HUES64 (cell line): ENCODE results near the gene CIDEC.
"Not testable (repeated sequence)": the region's sequence is repeated elsewhere in the genome, so short reads cannot be mapped to it uniquely, and the experiment has no call there.

Experiments
- H3K27ac ChIP-seq: 2 replicates; pipeline ENCODE4 v1.7.0; 2013; ENCODE audit warnings: low read depth, low read length, inconsistent platforms
- H3K27me3 ChIP-seq: 2 replicates; pipeline ENCODE4 v1.6.1; 2013; ENCODE audit warnings: mild to moderate bottlenecking, low read length; ENCODE audit not compliant: insufficient read depth
- H3K36me3 ChIP-seq: 2 replicates; pipeline ENCODE4 v1.6.1; 2013; ENCODE audit warnings: mild to moderate bottlenecking, low read length; ENCODE audit not compliant: insufficient read depth
- H3K4me1 ChIP-seq: 2 replicates; pipeline ENCODE4 v1.6.1; 2013; ENCODE audit warnings: mild to moderate bottlenecking, low read length, moderate library complexity; ENCODE audit not compliant: insufficient read depth
- H3K4me3 ChIP-seq: 2 replicates; pipeline ENCODE4 v1.5.1; 2013; ENCODE audit warnings: mild to moderate bottlenecking, low read length, moderate library complexity
- H3K9ac ChIP-seq: 2 replicates; pipeline ENCODE4 v1.6.1; 2013; ENCODE audit warnings: mild to moderate bottlenecking, low read depth, low read length
- H3K9me3 ChIP-seq: 2 replicates; pipeline ENCODE4 v1.6.1; 2013; ENCODE audit warnings: low read depth, low read length; ENCODE audit not compliant: insufficient read depth
- WGBS: fragments of 150-250, 120-280 bp; methylation state at CpG from one replicate; pipeline ENCODE4 v1.1.7; 2013; ENCODE audit warnings: missing lambda C conversion rate; 5-methylcytosine and 5-hydroxymethylcytosine counted together

CIDEC gene

DNA sequence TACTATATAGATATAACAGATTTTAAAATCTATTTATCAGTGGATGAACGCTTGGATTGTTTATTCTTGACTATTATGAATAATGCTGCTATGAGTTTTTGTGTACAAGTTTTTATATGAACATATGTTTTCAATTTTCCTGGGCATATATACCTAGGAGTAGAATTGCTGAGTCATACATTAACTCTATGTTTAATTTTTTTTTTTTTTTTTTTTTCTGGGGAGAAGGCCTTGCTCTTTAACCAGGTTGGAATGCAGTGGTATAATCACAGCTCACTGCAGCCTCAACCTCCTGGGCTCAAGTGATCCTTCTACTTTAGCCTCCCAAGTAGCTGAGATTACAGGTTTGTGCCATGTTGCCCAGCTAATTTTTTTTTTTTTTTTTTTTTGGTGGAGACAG lies 9.1 kb downstream of the CIDEC start:
- H3K9ac ChIP-seq, result no peak overlapping the region
- no peaks in the 10 kb centered on the region for H3K4me1 ChIP-seq
- no peaks in the 10 kb centered on the region for H3K27me3 ChIP-seq
- no peaks in the 10 kb centered on the region for H3K36me3 ChIP-seq
- H3K9me3 ChIP-seq, result no peaks in the 10 kb centered on the region
- no peak overlapping the region for H3K27ac ChIP-seq
- no peak overlapping the region for H3K4me3 ChIP-seq
- 63% methylated on average over 1 of the region's 1 CpG for WGBS

GRCh38 chr3:9869955-9870354 lies 10.1 kb downstream of the CIDEC start:
- 90% methylated on average over 5 of the region's 5 CpGs for WGBS
- Histone ChIP-seq H3K27ac (no peak overlapping the region), H3K27me3 (no peaks in the 10 kb centered on the region), H3K9ac (no peak overlapping the region), H3K36me3 (no peaks in the 10 kb centered on the region), H3K9me3 (no peaks in the 10 kb centered on the region), H3K4me3 (no peak overlapping the region), H3K4me1 (no peaks in the 10 kb centered on the region)

GRCh38 chr3:9867106-9867505 lies 12.9 kb downstream of the CIDEC start:
- WGBS, result 94% methylated on average over 12 of the region's 12 CpGs
- H3K9me3 ChIP-seq, result no peaks in the 10 kb centered on the region
- peaks cover 11% of the 10 kb centered on the region for H3K27me3 ChIP-seq
- no peaks in the 10 kb centered on the region for H3K36me3 ChIP-seq
- no peak overlapping the region for H3K27ac ChIP-seq
- H3K4me3 ChIP-seq, result no peak overlapping the region
- H3K9ac ChIP-seq, result no peak overlapping the region
- H3K4me1 ChIP-seq, result no peaks in the 10 kb centered on the region

- Histone ChIP-seq H3K4me3 (no peak overlapping the region), H3K4me1 (no peaks in the 10 kb centered on the region), H3K27ac (no peak overlapping the region), H3K27me3 (peaks cover 16% of the 10 kb centered on the region), H3K36me3 (no peaks in the 10 kb centered on the region), H3K9ac (no peak overlapping the region), H3K9me3 (no peaks in the 10 kb centered on the region)
- 95% methylated on average over 8 of the region's 8 CpGs for WGBS
Observed at GRCh38 chr3:9866639-9867038, 13.4 kb downstream of the CIDEC start.

GRCh38 chr3:9865125-9865637 lies 14.9 kb downstream of the CIDEC start:
- H3K27me3 ChIP-seq, result peaks cover 20% of the 10 kb centered on the region
- not testable (repeated sequence) for H3K9ac ChIP-seq, H3K27ac ChIP-seq, H3K4me3 ChIP-seq, H3K9me3 ChIP-seq, H3K4me1 ChIP-seq, H3K36me3 ChIP-seq
- WGBS, result 93% methylated on average over 10 of the region's 10 CpGs

DNA sequence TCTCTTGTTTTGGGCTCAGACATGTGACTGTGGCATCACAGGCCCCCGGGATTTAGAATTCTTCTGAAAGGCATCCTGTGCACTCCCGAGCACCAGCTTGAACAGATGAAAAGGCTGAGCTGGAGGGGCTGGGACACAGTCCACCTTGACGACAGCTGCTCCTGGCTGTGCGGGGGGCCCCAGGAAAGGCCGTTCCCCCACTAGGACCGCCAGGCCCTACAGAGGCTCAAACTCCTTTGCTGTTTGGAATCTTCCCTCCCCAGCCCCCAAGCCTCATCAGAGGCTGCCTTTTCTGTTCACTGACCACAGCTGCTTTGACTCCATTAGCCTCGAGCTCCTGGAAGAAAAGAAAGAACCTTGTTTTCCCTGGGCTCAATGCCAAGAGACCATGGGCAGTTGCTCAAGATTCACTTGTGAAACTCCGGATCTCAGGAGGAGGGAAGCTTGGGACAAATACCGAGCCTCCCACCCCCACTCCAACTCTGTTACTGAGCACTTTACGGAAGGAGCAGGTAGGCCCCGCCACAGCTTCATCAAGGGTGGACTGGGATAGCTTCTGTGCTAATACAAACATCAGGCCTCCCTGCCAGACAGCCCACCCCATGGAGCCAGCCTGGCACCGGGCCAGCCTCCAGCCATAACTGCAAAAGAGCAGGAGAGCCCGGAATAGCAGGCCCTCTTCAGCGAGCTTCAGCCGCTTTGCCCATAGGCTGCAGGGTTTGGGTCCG lies 15.7 kb downstream of the CIDEC start:
- Histone ChIP-seq H3K27ac (no peak overlapping the region), H3K9me3 (no peaks in the 10 kb centered on the region), H3K4me1 (peaks cover 4% of the 10 kb centered on the region; the same call in 1 of the 2 replicates), H3K9ac (no peak overlapping the region), H3K36me3 (no peaks in the 10 kb centered on the region), H3K4me3 (no peak overlapping the region), H3K27me3 (peaks cover 20% of the 10 kb centered on the region)
- WGBS, result 87% methylated on average over 16 of the region's 16 CpGs

- Histone ChIP-seq H3K27ac (no peak overlapping the region), H3K4me1 (peaks cover 4% of the 10 kb centered on the region; the same call in 1 of the 2 replicates), H3K9ac (no peak overlapping the region), H3K36me3 (no peaks in the 10 kb centered on the region), H3K9me3 (no peaks in the 10 kb centered on the region), H3K4me3 (peak overlapping the region; percentile 50), H3K27me3 (peaks cover 20% of the 10 kb centered on the region)
- WGBS, result 75% methylated on average over 22 of the region's 22 CpGs
Observed at GRCh38 chr3:9863058-9863772, 16.8 kb downstream of the CIDEC start.

DNA sequence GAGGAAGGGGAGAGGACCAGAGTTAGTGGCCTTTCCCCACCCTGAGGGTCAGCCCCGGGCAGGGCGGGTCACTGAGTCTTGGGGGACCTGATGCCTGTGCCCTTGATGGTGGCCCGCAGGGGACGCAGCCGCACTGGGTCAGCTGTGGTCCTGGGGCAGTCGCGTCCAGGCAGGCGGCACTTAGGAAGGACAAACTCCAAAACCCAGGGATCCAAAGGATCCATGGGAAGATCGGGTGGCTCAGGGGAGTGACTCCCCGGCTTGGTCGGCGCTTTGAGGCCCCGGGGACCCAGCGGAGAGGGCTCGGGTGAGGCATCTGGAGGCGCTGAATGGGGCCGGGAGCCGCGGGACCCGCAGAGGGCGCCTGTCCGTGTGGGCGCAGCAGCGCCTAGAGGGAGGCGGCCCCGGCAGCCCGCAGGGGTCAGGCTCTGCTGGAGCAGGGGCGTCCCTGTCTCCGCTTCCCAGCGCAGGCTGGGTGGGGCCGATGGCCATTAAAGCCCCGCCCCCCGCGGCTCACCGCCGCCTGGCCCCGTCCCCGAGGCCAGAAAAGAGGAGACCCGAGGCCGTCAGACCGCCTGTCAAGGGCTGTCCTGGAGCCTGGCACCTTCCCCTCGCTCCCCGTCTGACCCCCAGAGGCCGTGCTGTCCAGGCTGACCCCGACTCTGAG lies 17.5 kb downstream of the CIDEC start:
- WGBS, result 9% methylated on average over 45 of the region's 45 CpGs
- Histone ChIP-seq H3K27ac (no peak overlapping the region), H3K4me1 (peaks cover 4% of the 10 kb centered on the region; the same call in 1 of the 2 replicates), H3K9me3 (no peaks in the 10 kb centered on the region), H3K36me3 (no peaks in the 10 kb centered on the region), H3K9ac (peak overlapping the region; percentile 35; the same call in 1 of the 2 replicates), H3K4me3 (peak overlapping the region; percentile 50), H3K27me3 (peaks cover 20% of the 10 kb centered on the region)

DNA sequence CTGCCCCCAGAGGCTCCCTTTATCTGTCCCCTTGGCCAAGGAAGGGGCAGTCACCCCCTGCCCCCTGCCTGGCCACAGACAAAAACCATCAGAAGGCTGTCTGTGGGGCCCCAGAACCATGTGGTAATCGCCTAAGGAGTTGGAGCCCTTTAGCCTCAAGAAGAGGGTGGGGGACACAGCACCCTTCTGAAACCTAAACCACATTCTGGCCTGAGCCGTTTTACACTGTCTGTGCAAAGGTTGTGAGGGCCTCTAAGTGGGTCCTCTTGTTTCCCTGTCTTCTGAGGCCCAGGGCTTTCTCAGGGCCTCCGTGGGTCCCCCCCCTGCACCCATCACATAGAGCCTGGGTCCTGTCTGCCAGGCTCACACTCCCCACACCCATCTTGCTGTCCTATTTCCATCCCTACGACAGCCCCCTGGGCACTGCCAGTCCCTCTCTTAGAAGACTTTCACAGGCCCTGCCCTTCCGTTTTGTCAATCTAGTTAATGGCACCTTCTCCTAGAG lies 18.4 kb downstream of the CIDEC start:
- no peaks in the 10 kb centered on the region for H3K9me3 ChIP-seq
- no peak overlapping the region for H3K27ac ChIP-seq
- no peak overlapping the region for H3K4me3 ChIP-seq
- H3K4me1 ChIP-seq, result peaks cover 4% of the 10 kb centered on the region; the same call in 1 of the 2 replicates
- peaks cover 20% of the 10 kb centered on the region for H3K27me3 ChIP-seq
- no peak overlapping the region for H3K9ac ChIP-seq
- H3K36me3 ChIP-seq, result no peaks in the 10 kb centered on the region
- 88% methylated on average over 5 of the region's 5 CpGs for WGBS

DNA sequence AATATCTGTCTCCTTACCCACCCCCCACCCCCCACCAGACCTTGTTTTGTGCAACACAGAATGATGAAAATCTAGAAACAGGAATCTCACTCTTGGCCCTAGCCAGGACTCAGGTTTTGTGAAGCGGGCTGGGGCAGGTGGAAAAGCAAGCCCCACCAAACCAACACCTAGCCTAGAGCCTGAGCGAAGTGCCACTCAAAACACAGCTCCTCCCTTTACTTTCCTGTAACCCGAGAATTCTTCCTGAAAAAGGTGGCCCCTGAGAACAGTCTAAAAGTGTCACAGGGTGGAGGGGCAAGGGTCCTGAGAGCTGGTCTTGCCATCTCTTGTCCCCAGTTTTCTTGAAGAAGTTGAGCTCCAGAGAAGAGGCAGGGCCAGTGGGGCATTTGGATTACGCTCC lies 18.9 kb downstream of the CIDEC start:
- Histone ChIP-seq H3K4me3 (no peak overlapping the region), H3K27ac (no peak overlapping the region), H3K27me3 (peaks cover 20% of the 10 kb centered on the region), H3K4me1 (peaks cover 4% of the 10 kb centered on the region; the same call in 1 of the 2 replicates), H3K36me3 (no peaks in the 10 kb centered on the region), H3K9ac (no peak overlapping the region), H3K9me3 (no peaks in the 10 kb centered on the region)
- 85% methylated on average over 4 of the region's 4 CpGs for WGBS

DNA sequence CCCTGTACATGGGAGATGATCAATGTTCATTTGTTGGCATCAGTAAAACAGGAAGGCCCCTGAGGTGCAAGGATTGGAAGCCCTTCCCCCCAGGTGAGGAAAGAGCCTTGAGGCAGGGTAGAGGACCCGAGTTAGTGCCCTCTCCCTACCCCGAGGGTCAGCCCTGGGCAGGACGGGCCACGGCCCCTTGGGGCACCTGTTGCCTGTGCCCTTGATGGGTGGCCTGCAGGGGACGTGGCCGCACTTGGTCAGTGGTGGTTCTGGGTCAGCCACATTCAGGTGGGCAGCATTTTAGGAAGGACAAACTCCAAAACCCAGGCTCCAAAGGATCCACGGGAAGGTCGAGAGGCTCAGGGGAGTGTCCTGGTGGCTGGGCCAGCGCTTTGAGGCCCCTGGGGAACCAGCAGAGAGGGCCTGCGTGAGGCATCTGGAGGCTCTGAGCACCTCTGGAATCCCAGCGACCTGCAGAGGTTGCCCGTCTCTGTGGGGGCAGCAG lies 20.5 kb downstream of the CIDEC start:
- Histone ChIP-seq H3K4me3 (no peak overlapping the region), H3K9ac (no peak overlapping the region), H3K27ac (no peak overlapping the region), H3K36me3 (no peaks in the 10 kb centered on the region), H3K27me3 (peaks cover 20% of the 10 kb centered on the region), H3K4me1 (peaks cover 4% of the 10 kb centered on the region; the same call in 1 of the 2 replicates), H3K9me3 (no peaks in the 10 kb centered on the region)
- WGBS, result 93% methylated on average over 12 of the region's 12 CpGs
